Measurements from ENCODE around the gene PLPPR5.

Gene PLPPR5

DNA sequence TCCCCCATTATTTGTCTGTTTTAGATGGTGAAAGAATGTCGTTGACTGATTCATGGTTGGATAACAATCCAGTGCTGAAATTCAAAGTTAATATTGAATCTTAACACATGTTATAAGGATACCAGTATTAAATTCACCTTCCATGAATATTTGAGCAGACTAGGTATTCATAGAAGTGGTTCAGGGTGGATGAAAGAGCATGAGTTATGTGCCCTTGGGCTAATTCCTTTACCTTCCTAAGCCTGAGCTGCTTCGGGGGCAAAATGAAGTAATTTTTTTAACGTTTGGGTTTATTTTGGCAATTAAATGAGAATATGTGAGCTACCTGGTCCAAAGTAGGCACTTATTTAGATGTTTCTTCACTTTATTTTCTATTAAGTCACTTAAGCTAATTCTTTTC lies 2.7 kb upstream of the PLPPR5 start:
- TF ChIP-seq, protein P1, sequence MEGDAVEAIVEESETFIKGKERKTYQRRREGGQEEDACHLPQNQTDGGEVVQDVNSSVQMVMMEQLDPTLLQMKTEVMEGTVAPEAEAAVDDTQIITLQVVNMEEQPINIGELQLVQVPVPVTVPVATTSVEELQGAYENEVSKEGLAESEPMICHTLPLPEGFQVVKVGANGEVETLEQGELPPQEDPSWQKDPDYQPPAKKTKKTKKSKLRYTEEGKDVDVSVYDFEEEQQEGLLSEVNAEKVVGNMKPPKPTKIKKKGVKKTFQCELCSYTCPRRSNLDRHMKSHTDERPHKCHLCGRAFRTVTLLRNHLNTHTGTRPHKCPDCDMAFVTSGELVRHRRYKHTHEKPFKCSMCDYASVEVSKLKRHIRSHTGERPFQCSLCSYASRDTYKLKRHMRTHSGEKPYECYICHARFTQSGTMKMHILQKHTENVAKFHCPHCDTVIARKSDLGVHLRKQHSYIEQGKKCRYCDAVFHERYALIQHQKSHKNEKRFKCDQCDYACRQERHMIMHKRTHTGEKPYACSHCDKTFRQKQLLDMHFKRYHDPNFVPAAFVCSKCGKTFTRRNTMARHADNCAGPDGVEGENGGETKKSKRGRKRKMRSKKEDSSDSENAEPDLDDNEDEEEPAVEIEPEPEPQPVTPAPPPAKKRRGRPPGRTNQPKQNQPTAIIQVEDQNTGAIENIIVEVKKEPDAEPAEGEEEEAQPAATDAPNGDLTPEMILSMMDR (IDR thresholded peaks at IDR 0.05; ENCODE audit: insufficient read depth, low read depth, low read length, missing control alignments) = no peak
- no peak overlapping the region for H3K4me3 ChIP-seq (ENCODE audit: low read depth, low read length)
- no peak for DNase-seq (ENCODE audit: low read depth)

DNA sequence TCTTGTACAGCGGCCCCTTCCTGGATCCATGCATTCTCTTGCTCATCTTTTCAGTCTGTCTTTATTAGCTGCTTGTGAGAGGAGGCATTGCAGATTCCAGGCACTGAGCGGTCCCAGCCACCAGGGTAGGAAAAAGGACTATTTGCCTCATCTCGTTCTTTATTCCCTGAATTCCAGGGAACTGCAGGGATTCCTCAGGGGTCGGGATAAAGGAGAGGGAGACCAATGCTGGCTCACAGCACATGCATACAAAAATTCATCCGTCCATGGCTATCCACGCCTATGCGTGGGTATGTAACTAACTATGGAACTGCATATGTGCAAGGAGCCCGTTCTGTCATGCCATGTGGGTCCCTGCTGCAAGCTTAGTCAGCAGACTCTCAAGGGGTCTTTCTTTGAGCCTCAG lies 879 bp upstream of the PLPPR5 start:
- no peak overlapping the region for H3K4me3 ChIP-seq (ENCODE audit: low read depth, low read length)
- TF ChIP-seq, protein P1 (IDR thresholded peaks at IDR 0.05; ENCODE audit: insufficient read depth, low read depth, low read length, missing control alignments) = no peak
- no peak for DNase-seq (ENCODE audit: low read depth)

DNA sequence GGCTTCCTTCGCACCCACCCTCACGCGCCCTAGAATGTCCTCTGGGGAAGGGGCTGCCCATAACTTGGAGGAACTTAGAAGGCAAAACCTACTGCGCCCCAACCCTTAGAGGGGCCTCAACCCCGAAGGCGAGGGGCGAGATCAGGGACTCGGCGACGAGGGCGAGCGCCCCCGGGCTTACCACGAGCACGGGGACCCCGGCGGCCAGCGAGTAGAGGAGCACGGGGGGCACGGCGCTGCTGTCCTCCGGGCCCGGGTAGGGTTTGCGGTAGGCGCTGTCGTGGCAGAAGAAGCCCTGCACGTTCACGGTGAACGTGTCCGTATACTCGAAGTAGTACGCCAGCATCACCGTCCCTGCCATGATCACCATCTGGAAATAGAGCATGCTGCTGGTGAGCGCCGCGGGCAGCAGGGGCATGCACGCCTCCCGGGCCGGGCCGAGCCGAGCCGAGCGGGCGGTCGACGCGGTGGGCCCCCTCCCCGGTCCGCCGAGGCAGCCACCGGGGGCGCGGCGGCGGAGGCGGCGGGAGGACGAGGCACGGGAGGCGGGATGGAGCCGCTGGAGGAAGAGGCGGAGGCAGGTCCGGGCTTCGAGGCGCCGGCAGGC lies 304 bp downstream of the PLPPR5 start:
- TF ChIP-seq, protein P1 (IDR thresholded peaks at IDR 0.05; ENCODE audit: insufficient read depth, low read depth, low read length, missing control alignments) = no peak
- no peak overlapping the region for H3K4me3 ChIP-seq (ENCODE audit: low read depth, low read length)
- DNase-seq (ENCODE audit: low read depth) = no peak

DNA sequence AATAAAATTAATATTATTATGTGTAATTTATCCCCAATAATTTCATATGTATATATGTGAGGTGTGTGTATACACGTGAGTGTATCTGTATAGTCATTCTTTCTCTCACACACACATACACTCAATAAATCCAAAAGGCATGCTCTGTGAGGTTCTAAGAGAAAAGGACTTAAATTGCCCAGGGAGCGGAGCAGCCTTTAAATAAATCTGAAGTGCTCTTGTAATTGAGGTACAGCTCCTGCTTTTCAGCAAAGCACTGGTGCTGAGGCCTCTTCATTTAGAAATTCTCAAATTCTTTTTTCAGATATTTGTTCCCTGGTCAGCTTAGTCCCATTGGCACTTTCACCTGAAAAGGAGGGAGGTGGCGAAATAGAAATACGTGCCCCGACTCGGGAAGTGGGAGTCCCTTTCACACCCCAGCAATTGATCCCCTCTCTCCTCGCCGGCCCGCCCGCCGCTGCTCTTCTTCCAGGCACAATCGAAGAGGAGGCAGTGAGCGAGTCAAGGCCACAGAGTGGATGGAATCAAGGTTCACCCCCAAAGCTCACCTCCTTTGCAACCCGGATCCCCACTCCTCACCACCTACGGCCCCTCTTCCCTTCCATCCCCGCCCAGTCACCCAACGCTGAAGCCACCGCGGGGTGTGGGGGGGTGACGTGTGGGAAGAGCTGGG lies 944 bp downstream of the PLPPR5 start:
- H3K4me3 ChIP-seq (ENCODE audit: low read depth, low read length) = no peak overlapping the region
- TF ChIP-seq, protein P1 (IDR thresholded peaks at IDR 0.05; ENCODE audit: insufficient read depth, low read depth, low read length, missing control alignments) = no peak
- DNase-seq (ENCODE audit: low read depth) = no peak

DNA sequence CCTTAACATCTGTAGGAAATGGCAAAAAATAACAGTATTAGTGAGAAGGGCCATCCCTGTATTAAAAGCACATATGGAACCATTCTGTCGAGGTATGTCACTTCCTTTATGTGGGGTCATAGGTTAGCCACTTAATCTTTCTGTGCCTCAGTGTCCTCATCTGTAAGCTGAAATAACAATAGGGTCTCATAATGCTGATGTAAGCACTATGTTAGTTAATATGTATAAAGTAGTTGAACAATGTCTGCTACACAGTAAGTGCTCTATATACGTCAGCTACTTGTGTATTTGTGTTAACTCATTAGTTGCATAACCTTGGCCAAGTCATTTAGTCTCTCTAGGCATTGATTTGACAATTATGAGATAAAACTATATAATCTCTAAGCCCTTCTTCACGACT lies 11.8 kb downstream of the PLPPR5 start:
- TF ChIP-seq, protein P1 (IDR thresholded peaks at IDR 0.05; ENCODE audit: insufficient read depth, low read depth, low read length, missing control alignments) = no peak
- no peak overlapping the region for H3K4me3 ChIP-seq (ENCODE audit: low read depth, low read length)
- DNase-seq (ENCODE audit: low read depth) = no peak

DNA sequence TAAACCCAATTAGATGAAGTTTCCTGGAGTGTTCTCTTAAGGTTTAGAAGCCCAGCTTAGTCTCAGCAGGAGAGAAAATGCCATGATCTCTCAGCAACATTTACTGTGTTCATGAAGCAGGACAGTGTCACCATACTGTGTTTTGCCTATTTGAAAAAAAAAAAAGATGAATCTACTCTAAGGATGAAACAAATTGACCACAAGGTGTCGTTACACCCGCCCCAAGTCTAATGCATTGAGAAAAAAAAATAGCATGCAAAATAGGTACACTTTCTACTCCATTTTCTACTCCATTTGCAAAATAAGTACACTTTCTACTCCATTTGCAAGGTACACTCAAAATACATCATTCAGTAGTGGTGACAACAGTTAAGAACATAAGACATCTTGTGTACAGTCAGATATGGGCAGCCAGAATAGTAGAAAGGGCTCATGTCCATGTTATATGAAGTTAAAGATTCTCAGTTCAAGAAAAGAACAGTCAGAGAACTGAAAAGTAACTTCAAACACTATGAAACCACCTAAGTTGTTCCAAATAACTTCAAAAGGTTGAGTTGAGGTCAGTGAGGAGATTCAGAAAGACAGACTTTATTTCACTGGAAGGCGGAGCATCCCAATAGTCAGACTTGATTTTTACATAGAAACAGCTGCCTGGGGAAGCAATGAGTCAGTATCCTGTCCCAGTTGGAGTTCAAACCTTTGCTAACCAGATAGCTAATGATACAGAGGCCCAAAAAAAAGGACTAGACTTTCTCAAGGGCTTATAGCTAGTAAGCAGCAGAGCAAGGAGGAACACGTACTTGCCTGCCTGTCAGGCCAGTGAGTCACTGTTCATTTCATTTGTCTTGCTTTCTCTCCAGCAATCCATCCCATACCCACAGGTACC lies 13.3 kb downstream of the PLPPR5 start:
- no peak overlapping the region for H3K4me3 ChIP-seq (ENCODE audit: low read depth, low read length)
- peak; percentile 31 for DNase-seq (ENCODE audit: low read depth)
- TF ChIP-seq, protein P1 (IDR thresholded peaks at IDR 0.05; ENCODE audit: insufficient read depth, low read depth, low read length, missing control alignments) = peak; percentile 28
